ENCODE measurements around the gene SMYD3. TPM values are rescaled to one million over a fixed set of nuclear protein-coding genes. Genes with fewer than 3 reads are reported as not detected.

The SMYD3 gene
- total and polyA plus RNA-seq, 9 of the 15 experiments (the other 6 are each of a cell fraction or from before 2014, with no cell fraction given) = 128 to 440 (median 197) TPM

- peak; percentile 92 for TF ChIP-seq ARID3A (IDR thresholded peaks at IDR 0.05; ENCODE audit: borderline replicate concordance, low read depth, low read length)
- TF ChIP-seq ZFP1 (CRISPR knock-in tag; IDR thresholded peaks at IDR 0.05) = no peak
- TF ChIP-seq ZHX1 (conservative IDR thresholded peaks at IDR 0.05; ENCODE audit: low read length) = no peak
- TF ChIP-seq ZNF780A (CRISPR knock-in tag; IDR thresholded peaks at IDR 0.05) = no peak
- no peak for TF ChIP-seq TFAM (CRISPR knock-in tag; conservative IDR thresholded peaks at IDR 0.05)
- TF ChIP-seq ARID1B (IDR thresholded peaks at IDR 0.05) = peak; percentile 92
- peak; percentile 48; the same call in 1 of the 2 replicates for TF ChIP-seq FOXM1 (IDR thresholded peaks at IDR 0.05; ENCODE audit: low read depth)
- no peak for TF ChIP-seq FOXM1 (CRISPR knock-in tag; IDR thresholded peaks at IDR 0.05; ENCODE audit: low read depth)
- TF ChIP-seq ZNF76 (CRISPR knock-in tag; IDR thresholded peaks at IDR 0.05; ENCODE audit: borderline replicate concordance) = no peak
- peak; percentile 86 for TF ChIP-seq TCF3 (CRISPR knock-in tag; IDR thresholded peaks at IDR 0.05)
- TF ChIP-seq MTA2 (IDR thresholded peaks at IDR 0.05; ENCODE audit: low read depth) = peak; percentile 39
- no peak for TF ChIP-seq CREB3L1 (IDR thresholded peaks at IDR 0.05; ENCODE audit: borderline replicate concordance, low read depth)
- TF ChIP-seq MNT (conservative IDR thresholded peaks at IDR 0.05) = peak in 1 of 2 experiments; percentile 26; a peak in 1 of 4 replicates
- 0 out of 2 replicates have a peak, but pooled peaks have one; percentile 17 for TF ChIP-seq SMAD4 (CRISPR knock-in tag; conservative IDR thresholded peaks at IDR 0.05)
- TF ChIP-seq NFXL1 (CRISPR knock-in tag; IDR thresholded peaks at IDR 0.05) = no peak
- TF ChIP-seq TEAD4 (IDR thresholded peaks at IDR 0.05; ENCODE audit: low read length) = peak; percentile 85
- TF ChIP-seq TEAD4 (CRISPR knock-in tag; IDR thresholded peaks at IDR 0.05; ENCODE audit: borderline replicate concordance) = no peak
- TF ChIP-seq EGR1 (conservative IDR thresholded peaks at IDR 0.05) = peak; percentile 95
- TF ChIP-seq TCF7L2 (IDR thresholded peaks at IDR 0.05; ENCODE audit: low read depth, low read length) = no peak
- peak; percentile 54 for TF ChIP-seq HDAC3 (IDR thresholded peaks at IDR 0.05; ENCODE audit: borderline replicate concordance, partially characterized antibody)
- TF ChIP-seq CEBPB (tag; IDR thresholded peaks at IDR 0.05) = peak; percentile 64
Observed at GRCh38 chr1:246068619-246069509, 438.2 kb downstream of the SMYD3 start (continued).

Measured in K562 (cell line).